GM18507 (cell line): ENCODE results near the gene ABHD16A.

Source experiments
- DNase-seq: peaks from one replicate; pipeline ENCODE4 v3.0.0; 2011; ENCODE audit warnings: low read depth; ENCODE audit not compliant: insufficient read length; ENCODE audit errors: extremely low spot score
- FAIRE-seq: peaks from 2 replicates; lab custom pipeline; 2011; peaks lifted over from hg19 to GRCh38; lab: Jason Lieb, UNC

The ABHD16A gene

GRCh38 chr6:31733734-31734133 is 30.6 kb upstream of the ABHD16A start:
- DNase-seq (no peak), FAIRE-seq (no peak)

GRCh38 chr6:31732029-31732428 is 28.9 kb upstream of the ABHD16A start:
- no peak for DNase-seq
- no peak for FAIRE-seq

GRCh38 chr6:31730631-31731086 is 27.5 kb upstream of the ABHD16A start:
- no peak for DNase-seq
- FAIRE-seq: no peak

GRCh38 chr6:31729979-31730630 is 27.0 kb upstream of the ABHD16A start:
- FAIRE-seq: peak; percentile 21
- no peak for DNase-seq

GRCh38 chr6:31729515-31729978 is 26.4 kb upstream of the ABHD16A start:
- no peak for DNase-seq
- peak; percentile 73 for FAIRE-seq

- no peak for DNase-seq
- no peak for FAIRE-seq
Measured at GRCh38 chr6:31728767-31729514, 25.8 kb upstream of the ABHD16A start, which contains the start of gene DDAH2. DDAH2 (minus strand) TSS chr6:31729299; CDS start chr6:31729161, 138 bp downstream.

GRCh38 chr6:31727717-31728671 is 24.9 kb upstream of the ABHD16A start:
- peak; percentile 89 for FAIRE-seq
- DNase-seq: no peak

- DNase-seq (no peak), FAIRE-seq (no peak)
Measured at GRCh38 chr6:31727034-31727716, 24.1 kb upstream of the ABHD16A start.

- DNase-seq (no peak), FAIRE-seq (no peak)
Measured at GRCh38 chr6:31725502-31726350, 22.6 kb upstream of the ABHD16A start.

- FAIRE-seq (no peak), DNase-seq (no peak)
Measured at GRCh38 chr6:31723980-31724691, 21.0 kb upstream of the ABHD16A start.

GRCh38 chr6:31723245-31723979 is 20.3 kb upstream of the ABHD16A start, which contains the start of gene MPIG6B:
MPIG6B (plus strand) TSS chr6:31723373; CDS start chr6:31723384, 11 bp downstream.
- no peak for FAIRE-seq
- no peak for DNase-seq

GRCh38 chr6:31722173-31722572 is 19.0 kb upstream of the ABHD16A start:
- DNase-seq (no peak), FAIRE-seq (no peak)

GRCh38 chr6:31721351-31722020 is 18.4 kb upstream of the ABHD16A start, which contains the start of gene LY6G6C:
LY6G6C (minus strand) TSS chr6:31721746; CDS start chr6:31721679, 67 bp downstream.
- DNase-seq (no peak), FAIRE-seq (no peak)

- DNase-seq: no peak
- FAIRE-seq: no peak
Measured at GRCh38 chr6:31720196-31720770, 17.2 kb upstream of the ABHD16A start.

- FAIRE-seq (no peak), DNase-seq (no peak)
Measured at GRCh38 chr6:31719001-31719400, 15.9 kb upstream of the ABHD16A start.

- DNase-seq (no peak), FAIRE-seq (no peak)
Measured at GRCh38 chr6:31718265-31718664, 15.1 kb upstream of the ABHD16A start.
